GM12872 (cell line): Measurements from ENCODE around the gene PRAMEF1.

ENCODE experiments used
- TF ChIP-seq, protein P1 (sequence below): IDR thresholded peaks from 3 replicates; pipeline ENCODE4 v1.5.1; 2011; ENCODE audit warnings: low read depth, mild to moderate bottlenecking, low read length, moderate library complexity; ENCODE audit not compliant: insufficient read depth

The PRAMEF1 gene

GRCh38 chr1:12756768-12757413 is 34.3 kb upstream of the PRAMEF1 start:
- TF ChIP-seq, protein P1, sequence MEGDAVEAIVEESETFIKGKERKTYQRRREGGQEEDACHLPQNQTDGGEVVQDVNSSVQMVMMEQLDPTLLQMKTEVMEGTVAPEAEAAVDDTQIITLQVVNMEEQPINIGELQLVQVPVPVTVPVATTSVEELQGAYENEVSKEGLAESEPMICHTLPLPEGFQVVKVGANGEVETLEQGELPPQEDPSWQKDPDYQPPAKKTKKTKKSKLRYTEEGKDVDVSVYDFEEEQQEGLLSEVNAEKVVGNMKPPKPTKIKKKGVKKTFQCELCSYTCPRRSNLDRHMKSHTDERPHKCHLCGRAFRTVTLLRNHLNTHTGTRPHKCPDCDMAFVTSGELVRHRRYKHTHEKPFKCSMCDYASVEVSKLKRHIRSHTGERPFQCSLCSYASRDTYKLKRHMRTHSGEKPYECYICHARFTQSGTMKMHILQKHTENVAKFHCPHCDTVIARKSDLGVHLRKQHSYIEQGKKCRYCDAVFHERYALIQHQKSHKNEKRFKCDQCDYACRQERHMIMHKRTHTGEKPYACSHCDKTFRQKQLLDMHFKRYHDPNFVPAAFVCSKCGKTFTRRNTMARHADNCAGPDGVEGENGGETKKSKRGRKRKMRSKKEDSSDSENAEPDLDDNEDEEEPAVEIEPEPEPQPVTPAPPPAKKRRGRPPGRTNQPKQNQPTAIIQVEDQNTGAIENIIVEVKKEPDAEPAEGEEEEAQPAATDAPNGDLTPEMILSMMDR = no peak

GRCh38 chr1:12757836-12758235 is 33.4 kb upstream of the PRAMEF1 start:
- TF ChIP-seq, protein P1 = no peak

DNA sequence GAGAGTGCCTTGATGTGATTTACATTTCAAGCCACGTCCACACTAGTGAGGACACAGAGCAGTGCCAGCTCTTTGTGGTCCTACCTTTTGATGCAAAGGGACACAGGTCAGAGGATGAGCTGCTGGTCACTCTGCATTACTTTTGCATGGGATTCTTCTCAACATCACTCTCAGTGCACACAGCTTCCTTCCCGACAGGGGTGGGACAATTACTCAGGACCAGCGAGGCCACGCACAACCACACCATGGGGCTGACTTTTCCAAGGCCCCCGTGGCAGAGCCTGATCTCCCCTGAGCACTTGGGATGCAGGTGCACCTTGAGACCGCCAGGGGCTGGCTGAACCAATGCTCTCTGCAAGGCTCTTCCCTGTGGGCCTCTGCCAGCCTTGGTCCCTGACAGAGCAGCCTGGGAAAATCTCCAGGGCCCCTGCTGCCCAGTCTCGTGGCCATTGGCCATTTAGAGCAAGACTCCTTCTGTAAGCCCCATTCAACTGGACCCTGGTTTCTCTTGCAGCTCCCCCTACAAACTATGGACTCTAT is 30.9 kb upstream of the PRAMEF1 start:
- TF ChIP-seq, protein P1 = peak; percentile 58

DNA sequence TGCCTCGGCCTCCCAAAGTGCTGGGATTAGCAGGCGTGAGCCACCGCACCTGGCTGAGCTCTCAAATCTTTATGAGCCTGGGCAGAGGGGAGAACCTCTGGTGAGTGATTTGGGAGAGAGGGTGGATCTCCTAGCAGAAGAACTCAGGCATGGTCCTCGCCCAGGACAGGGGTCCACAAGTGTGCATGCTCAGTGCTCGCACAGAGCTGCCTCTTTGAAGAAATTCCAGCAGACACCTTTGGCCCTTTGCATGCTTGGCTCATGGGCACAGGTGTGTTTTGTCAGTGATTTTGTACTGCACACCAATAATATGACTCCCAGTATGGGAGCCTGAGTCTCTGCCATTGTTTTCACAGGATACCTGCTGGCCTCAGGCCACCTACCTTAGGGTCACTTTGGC is 29.4 kb upstream of the PRAMEF1 start:
- TF ChIP-seq, protein P1 = no peak

GRCh38 chr1:12762766-12763165 is 28.4 kb upstream of the PRAMEF1 start:
- TF ChIP-seq, protein P1 = no peak

DNA sequence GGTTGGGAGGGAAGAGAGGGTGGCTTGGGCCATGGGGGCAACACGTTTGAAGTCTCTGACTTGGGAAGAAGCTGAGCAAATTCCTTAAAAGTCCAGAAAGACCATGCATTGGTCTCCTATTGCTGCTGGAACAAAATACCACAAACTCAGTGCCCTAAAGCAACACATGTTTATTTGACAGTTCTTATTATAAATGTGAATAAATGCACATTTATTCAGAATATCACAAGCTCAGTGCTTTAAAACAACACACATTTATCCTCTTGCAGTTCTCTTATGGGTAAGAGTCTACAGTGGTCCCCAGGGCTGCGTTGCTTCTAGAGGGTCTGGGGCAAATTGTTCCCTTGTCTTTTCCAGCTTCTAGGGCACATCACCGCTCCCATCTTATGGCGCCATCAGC is 27.7 kb upstream of the PRAMEF1 start:
- TF ChIP-seq, protein P1 = no peak

DNA sequence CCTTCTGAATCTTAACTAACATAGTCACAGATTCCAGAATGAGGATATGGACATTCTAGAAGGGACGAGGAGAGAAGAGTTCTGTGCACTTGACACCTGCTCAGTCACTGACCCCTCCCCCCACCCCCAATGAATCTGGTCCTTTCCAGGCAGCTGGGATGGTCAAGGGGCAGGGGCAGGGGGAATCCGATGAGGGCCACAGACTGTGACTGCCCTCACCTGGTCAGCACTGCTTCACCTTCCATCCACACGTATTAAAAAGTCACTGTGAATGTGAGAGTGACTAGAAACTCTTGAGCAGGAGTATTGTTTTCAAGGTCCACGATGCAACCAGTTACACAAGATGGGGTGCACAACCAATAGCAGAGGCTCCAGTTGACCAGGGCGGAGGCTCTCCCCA is 27.2 kb upstream of the PRAMEF1 start:
- TF ChIP-seq, protein P1 = no peak
